NCI-H69 (cell line): ENCODE measurements around the gene LRRC17.
"Not testable (repeated sequence)": the region's sequence is repeated elsewhere in the genome, so short reads cannot be mapped to it uniquely, and the experiment has no call there.

Source experiments
- DNase-seq: peaks from one replicate; lab custom pipeline; 2025; lab: John Stamatoyannopoulos, UW

The LRRC17 gene

DNA sequence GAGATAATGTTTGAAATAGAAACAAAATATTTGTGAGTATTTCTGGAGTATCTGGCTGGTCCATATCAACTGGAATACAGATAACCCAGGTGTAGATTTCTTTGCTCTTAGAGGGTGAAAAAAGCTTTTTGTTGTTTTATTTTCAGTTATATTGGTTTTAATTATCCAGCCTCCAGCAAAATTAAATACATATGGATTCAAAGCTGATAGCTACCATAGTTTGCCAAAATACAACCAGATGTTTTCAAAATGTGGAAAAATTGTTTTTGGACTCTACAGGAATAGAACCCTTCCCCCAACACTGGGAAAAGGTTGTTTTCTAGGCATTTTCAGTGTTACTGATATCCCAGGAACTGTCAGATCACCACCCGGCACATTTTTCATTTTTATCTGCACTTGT lies 30.1 kb downstream of the LRRC17 start:
- no peak for DNase-seq

DNA sequence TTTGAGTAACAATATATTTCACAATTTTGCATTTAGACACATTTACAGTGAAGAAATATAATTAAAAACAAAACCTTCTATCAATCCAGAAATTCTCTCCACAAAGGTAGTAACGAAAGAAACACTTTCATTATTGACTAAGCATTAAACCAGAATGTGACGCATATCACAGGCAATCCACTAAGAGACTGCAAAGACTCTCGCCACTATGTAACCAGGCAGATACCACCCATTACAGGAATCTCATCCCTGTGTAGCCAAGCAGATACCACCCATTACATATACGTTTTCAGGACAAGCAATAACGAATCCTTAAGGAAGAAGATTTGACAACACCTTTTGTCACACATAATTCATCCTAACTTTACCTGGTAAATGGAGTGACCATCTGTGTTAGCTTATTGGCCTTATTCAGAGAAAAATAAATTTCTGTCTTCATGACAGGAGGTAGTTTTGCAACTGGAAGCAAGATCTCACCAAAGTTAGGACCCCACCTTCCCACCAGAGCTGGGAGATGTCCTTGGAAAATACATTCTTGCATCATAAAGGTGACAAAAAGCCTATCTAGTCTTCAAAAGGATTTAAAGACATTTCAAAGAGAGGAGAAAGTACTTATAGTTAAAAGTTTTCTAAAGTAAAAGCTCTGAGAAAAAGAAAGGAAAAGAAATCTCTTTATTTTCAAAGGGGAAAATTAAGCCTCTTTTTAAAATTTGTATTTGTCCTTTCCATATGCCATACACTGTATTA lies 30.8 kb downstream of the LRRC17 start:
- no peak for DNase-seq

GRCh38 chr7:102944241-102944640 lies 31.4 kb downstream of the LRRC17 start:
- DNase-seq: no peak

DNA sequence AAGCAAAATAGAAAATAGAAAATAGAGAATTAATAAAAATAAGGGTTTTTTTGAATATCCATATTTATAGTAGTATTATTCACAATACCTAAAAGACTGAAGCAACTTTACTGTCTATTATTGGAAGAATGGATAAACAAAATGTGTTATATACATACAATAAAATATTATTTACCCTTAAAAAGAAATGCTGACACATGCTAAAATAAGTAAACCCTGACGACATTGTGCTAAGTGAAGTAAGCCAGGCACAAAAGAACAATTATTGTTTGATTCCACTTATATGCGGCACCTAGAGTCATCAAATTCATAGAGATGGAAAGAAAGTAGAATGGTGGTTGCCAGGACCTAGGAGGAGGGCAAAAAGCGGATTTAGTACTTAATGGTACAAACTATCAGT lies 39.0 kb downstream of the LRRC17 start:
- DNase-seq: no peak

DNA sequence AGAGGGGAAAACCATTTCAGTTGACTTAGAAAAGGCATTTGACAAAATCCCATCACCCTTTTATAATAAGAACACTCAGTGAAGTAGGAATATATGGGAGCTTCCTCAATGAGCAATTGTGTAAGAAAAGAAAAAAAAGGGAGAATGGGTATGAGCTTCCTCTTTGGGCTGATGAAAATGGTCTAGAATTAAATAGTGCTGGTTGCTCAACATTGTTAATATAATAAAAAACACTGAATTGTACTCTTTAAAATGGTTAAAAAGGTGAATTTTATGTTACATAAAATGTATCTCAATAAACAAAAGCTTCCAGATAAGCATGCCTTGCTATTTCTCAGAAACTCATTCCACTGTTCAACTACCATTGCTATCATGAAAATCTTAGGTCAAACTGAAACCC lies 40.6 kb downstream of the LRRC17 start:
- no peak for DNase-seq

- DNase-seq: not testable (repeated sequence)
Measured at GRCh38 chr7:102954359-102954758, 41.6 kb downstream of the LRRC17 start.

DNA sequence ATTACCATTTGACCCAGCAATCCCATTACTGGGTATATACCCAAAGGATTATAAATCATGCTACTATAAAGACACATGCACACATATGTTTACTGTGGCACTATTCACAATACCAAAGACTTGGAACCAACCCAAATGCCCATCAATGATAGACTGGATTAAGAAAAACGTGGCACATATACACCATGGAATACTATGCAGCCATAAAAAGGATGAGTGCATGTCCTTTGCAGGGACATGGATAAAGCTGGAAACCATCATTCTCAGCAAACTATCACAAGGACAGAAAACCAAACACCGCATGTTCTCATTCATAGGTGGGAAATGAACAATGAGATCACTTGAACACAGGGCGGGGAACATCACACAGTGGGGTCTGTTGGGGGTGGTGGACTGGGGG lies 45.2 kb downstream of the LRRC17 start:
- DNase-seq: not testable (repeated sequence)

- not testable (repeated sequence) for DNase-seq
Measured at GRCh38 chr7:102961993-102962392, 49.2 kb downstream of the LRRC17 start.

GRCh38 chr7:102966465-102966864 lies 53.7 kb downstream of the LRRC17 start:
- DNase-seq: no peak

GRCh38 chr7:102967798-102968197 lies 55.0 kb downstream of the LRRC17 start:
- no peak for DNase-seq

DNA sequence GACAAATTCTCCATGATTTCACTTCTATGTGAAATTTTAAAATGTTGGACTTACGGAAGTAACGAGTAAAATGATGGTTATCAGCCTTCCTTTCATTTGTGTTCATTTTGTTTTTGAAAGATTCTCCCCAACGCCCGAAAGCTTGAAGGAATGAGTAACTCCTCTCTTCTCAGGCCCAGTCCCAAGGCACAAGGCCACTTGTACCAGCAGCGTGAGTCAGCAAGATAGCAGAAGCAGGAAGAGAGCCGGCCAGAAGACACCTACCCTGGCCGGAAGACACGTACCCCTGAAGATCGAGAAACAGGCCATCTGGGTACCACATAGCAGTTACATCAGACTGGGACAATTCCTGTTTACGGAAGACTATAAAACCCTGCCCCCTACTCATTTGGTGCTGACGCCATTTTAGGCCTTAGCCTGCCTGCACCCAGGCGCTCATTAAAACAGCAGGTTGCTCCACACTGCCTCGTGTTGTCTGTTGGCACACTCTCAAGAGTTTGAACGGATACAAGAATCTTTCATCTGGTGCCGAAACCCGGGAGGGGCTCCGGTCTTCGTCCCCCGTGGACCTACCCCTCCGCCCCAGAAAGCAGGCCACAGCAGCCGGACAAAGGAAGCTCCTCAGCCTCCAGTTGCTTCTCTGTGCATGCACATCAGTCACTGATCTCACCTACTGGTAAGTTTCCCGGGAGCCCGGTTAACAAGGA lies 60.4 kb downstream of the LRRC17 start:
- DNase-seq: no peak

- no peak for DNase-seq
Measured at GRCh38 chr7:102974366-102975236, 61.8 kb downstream of the LRRC17 start.

GRCh38 chr7:102975854-102976253 lies 63.1 kb downstream of the LRRC17 start:
- no peak for DNase-seq

- no peak for DNase-seq
Measured at GRCh38 chr7:102976493-102976892, 63.7 kb downstream of the LRRC17 start.

DNA sequence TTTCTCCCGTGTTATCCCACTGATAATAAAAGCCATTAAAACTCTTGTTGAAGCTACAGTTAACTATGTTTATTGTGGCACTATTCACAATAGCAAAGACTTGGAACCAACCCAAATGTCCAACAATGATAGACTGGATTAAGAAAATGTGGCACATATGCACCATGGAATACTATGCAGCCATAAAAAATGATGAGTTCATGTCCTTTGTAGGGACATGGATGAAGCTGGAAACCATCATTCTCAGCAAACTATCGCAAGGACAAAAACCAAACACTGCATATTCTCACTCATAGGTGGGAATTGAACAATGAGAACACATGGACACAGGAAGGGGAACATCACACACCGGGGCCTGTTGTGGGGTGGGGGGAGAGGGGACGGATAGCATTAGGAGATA lies 64.8 kb downstream of the LRRC17 start:
- DNase-seq: not testable (repeated sequence)

DNA sequence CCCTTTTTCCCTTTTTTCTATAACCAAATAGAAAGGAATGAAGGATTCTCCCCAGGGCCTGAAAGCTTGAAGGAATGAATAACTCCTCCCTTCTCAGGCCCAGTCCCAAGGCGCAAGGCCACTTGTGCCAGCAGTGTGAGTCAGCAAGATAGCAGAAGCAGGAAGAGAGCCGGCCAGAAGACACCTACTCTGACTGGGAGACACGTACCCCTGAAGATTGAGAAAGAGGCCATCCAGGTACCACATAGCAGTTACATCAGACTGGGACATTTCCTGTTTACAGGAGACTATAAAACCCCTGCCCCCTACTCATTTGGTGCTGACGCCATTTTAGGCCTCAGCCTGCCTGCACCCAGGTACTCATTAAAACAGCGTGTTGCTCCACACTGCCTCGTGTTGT lies 65.5 kb downstream of the LRRC17 start:
- DNase-seq: no peak

DNA sequence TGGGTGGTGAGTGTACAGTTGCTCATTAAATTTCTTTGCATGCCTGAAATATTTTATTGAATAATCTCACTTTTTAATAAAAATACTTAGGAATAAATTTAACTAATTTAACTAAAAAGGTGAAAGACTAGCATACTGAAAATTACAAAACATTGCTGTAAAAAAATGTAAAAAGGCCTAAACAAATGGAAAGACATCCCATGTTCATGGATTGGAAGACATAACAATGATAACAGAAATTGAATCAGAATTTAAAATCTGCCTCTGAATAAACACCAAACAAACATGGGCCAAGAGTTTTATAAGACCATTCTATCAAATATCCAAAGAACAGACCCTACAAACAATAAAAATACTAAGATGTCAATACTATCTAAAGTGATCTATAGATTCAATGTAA lies 66.9 kb downstream of the LRRC17 start:
- DNase-seq: no peak

GRCh38 chr7:102981451-102981850 lies 68.7 kb downstream of the LRRC17 start:
- DNase-seq: no peak

DNA sequence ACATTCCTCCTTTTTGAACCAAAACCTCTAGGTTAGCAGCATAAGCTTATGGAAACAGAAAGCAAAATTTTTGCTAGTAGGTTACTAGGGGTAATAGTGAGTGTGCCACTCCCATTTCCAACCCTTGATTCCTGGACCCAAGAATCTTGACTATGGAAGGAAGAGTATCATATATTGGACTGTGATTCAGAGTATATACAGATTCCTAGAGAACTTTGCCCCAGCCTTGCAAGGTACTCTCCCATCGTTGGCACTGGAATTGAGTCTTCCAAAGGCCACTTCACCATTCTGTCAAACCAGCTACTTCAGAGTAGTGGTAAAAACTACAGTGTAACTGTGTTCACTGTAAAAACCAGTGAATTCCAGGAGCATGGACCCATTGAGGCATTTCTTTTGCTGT lies 69.4 kb downstream of the LRRC17 start:
- DNase-seq: no peak

GRCh38 chr7:102983602-102984001 lies 70.8 kb downstream of the LRRC17 start:
- DNase-seq: no peak

- DNase-seq: no peak
Measured at GRCh38 chr7:102985176-102985783, 72.5 kb downstream of the LRRC17 start.

DNA sequence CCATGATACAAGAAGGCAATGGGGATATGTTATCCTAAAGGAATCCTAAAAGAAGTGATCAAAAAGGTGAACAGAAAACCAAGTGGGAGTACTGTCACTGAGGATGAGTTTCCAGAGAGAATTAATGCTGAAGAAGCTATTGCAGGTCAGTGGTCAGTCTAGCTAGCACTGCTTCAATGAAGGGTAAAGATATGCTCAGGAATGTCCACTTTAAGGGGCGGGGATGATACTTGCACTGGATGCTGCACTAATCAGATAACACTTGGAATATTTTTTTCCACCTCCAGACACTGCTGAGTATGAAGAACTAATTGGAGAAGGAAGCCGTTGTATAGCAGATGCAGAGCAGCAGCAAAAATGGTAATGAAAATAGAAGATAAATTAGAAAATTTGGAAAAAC lies 75.3 kb downstream of the LRRC17 start:
- DNase-seq: no peak
